Cardiac muscle cell (in vitro differentiated cells and primary cell): ENCODE results near the gene MCRIP2. TPM values are rescaled to one million over a fixed set of nuclear protein-coding genes. Genes with fewer than 3 reads are reported as not detected.

Source experiments
- DNase-seq, 2 donors: peaks; one replicate each; pipeline versions ENCODE4 v3.0.0 to v3.0.0-alpha.2; 2010 to 2017; ENCODE audit warnings: low read depth in 1 of 2, low spot score in 1 of 2
- H3K27ac ChIP-seq: fragments of 200-600 bp; sonication (generic); 2 replicates; pipeline ENCODE4 v1.5.1; 2016
- H3K27me3 ChIP-seq: fragments of 200-600 bp; sonication (generic); 2 replicates; pipeline ENCODE4 v1.6.0; 2016; ENCODE audit warnings: control low read depth
- H3K36me3 ChIP-seq: fragments of 200-600 bp; sonication (generic); 2 replicates; pipeline ENCODE4 v1.5.1; 2016; ENCODE audit warnings: control low read depth
- H3K4me1 ChIP-seq: fragments of 200-600 bp; sonication (generic); 2 replicates; pipeline ENCODE4 v1.8.1; 2017; ENCODE audit warnings: low read depth, mild to moderate bottlenecking, mixed run types
- H3K4me3 ChIP-seq: fragments of 200-600 bp; sonication (generic); 2 replicates; pipeline ENCODE4 v1.5.1; 2016; ENCODE audit warnings: mild to moderate bottlenecking
- H3K9me3 ChIP-seq: fragments of 200-600 bp; sonication (generic); 2 replicates; pipeline ENCODE4 v1.5.1; 2017; ENCODE audit warnings: low read depth, mild to moderate bottlenecking, control low read depth
- CTCF ChIP-seq: IDR thresholded peaks from 2 replicates; pipeline ENCODE4 v1.5.1; 2012; ENCODE audit warnings: low read depth, mild to moderate bottlenecking, low read length
- polyA plus RNA-seq: library from polyadenylated mRNA; unstranded; fragments of >200 nt; fragmentation: Nextera tagmentation; extraction: Ambion mirVana; gene quantifications from 2 replicates; pipeline ENCODE4 v1.2.1, GENCODE V29; 2016
- total RNA-seq: library from RNA; depleted of rRNA; stranded (reverse); fragments of >200 nt; gene quantifications from 2 replicates; pipeline ENCODE4 v1.2.3, GENCODE V29; 2016

Gene MCRIP2
- total and polyA plus RNA-seq, 2 experiments from 2014 or later = 131 to 144 TPM

DNA sequence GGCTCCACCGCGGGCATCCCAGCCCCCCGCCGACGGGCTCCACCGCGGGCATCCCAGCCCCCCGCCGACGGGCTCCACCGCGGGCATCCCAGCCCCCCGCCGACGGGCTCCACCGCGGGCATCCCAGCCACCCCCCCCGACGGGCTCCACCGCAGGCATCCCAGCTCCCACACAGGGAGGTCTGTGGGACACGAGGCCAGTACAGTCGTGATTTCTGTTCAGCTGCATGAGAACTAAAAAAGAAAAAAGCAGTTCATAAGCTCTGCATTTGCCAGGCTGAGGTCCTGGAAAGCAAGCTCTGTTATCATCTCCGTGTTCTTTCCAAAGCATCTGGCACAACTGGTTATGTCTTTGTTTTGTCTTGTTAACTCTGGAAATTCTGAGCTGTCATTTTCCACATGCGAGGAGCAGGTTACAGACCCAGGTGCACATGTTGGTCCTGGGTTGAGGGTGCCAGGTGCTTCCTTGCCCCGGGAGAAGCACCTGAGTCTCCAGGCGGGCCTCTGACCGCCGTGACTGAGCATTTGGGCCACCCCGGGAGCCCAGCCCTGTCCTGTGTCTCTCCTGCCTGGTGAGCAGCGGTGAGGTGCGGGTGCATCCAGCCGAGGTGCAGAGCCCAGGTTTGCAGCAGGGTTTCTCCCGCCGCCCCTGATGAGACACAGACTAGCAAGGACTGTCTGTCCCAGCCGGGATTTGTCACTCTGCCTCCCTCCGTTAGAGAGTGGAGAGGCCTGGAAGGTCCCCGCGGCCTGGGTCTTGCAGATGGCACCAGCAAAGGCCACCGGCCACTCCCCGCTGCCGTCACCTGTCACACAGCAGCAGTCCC lies 20.7 kb upstream of the MCRIP2 start:
- no peaks in the 10 kb centered on the region for H3K27me3 ChIP-seq
- H3K27ac ChIP-seq = no peak overlapping the region
- H3K4me1 ChIP-seq = peaks cover 8% of the 10 kb centered on the region
- TF ChIP-seq CTCF = no peak
- no peaks in the 10 kb centered on the region for H3K36me3 ChIP-seq
- no peak overlapping the region for H3K4me3 ChIP-seq
- H3K9me3 ChIP-seq = no peaks in the 10 kb centered on the region
- DNase-seq = no peak

- no peak overlapping the region for H3K27ac ChIP-seq
- H3K4me3 ChIP-seq = no peak overlapping the region
- no peaks in the 10 kb centered on the region for H3K9me3 ChIP-seq
- no peak for TF ChIP-seq CTCF
- H3K36me3 ChIP-seq = no peaks in the 10 kb centered on the region
- H3K27me3 ChIP-seq = no peaks in the 10 kb centered on the region
- DNase-seq = no peak
- peaks cover 8% of the 10 kb centered on the region for H3K4me1 ChIP-seq
Measured at GRCh38 chr16:621526-622105, 20.0 kb upstream of the MCRIP2 start.

GRCh38 chr16:622920-623280 lies 18.7 kb upstream of the MCRIP2 start:
- DNase-seq = no peak
- no peak overlapping the region for H3K27ac ChIP-seq

DNA sequence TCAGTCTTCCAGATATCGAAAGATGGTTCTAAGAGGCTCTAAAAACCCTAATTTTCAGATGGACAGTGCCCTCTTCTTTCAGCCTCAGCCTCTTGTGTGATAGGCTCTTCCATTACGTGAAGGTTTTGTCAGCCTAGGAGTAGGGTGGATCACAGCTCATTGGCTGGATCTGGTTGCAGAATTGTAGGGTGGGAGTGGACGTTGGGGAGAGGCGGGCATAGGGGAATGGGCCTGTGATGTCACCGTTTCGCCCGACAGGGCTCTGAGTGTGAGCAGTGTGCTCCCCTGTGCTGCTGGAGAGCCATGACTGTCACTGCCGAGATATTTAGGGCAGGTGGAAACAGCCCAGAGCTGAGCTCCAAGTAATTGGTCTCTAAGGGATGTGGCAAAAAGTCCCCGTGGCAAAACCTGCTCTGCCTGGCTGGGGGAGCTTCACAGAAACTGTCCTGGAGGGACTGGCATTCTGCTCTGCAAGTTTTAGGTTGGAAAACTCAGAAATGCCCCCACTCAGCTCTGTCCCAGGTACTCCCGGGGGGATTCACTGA lies 17.0 kb upstream of the MCRIP2 start:
- Histone ChIP-seq H3K27me3 (no peaks in the 10 kb centered on the region), H3K9me3 (no peaks in the 10 kb centered on the region), H3K27ac (peak overlapping the region; percentile 73), H3K36me3 (peaks cover 3% of the 10 kb centered on the region), H3K4me1 (peaks cover 18% of the 10 kb centered on the region), H3K4me3 (no peak overlapping the region)
- no peak for TF ChIP-seq CTCF
- no peak for DNase-seq

More at GRCh38 chr16:622920-623280, 18.7 kb upstream of the MCRIP2 start:
- TF ChIP-seq CTCF = no peak
- H3K9me3 ChIP-seq = no peaks in the 10 kb centered on the region
- H3K4me1 ChIP-seq = peaks cover 8% of the 10 kb centered on the region
- peaks cover 3% of the 10 kb centered on the region for H3K36me3 ChIP-seq
- no peaks in the 10 kb centered on the region for H3K27me3 ChIP-seq
- H3K4me3 ChIP-seq = no peak overlapping the region

DNA sequence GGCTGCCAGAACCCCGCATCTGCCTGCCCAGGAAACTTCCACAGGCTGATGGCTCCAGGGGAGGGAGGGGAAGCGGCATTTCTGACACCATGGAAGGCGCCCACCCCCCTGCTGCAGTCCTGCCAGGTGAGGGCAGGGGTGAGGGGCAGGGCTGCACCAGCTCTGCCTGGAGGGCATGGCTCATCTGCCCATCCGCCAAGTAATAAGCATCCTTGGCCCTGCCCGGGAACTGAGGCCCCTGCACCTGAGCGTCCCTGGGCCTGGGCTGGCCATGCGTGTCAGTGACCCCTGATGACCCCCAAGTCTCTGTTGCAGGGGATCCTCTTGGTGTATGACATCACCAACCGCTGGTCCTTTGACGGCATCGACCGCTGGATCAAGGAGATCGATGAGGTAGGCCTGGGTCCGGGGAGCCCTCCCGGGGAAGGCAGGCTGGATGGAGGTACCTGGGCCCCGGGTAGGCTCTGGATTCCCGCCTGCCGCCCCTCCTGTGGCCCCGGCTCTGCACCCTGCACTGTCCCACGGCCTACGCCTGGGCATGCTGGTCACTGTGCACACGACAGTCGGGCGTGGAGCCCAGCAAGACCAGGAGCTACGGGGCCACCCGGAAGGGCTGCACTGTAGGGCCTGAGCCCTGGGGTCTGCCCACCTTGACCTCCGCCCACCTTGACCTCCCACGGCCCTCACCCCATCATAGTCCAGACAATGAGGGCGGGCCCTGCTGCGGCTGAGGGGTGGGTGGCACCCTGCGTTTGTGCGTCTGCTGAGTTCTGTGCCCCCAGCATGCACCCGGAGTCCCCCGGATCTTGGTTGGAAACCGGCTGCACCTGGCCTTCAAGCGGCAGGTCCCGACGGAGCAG lies 16.3 kb upstream of the MCRIP2 start:
- peaks cover 26% of the 10 kb centered on the region for H3K4me1 ChIP-seq
- H3K4me3 ChIP-seq = no peak overlapping the region
- peaks cover 3% of the 10 kb centered on the region for H3K36me3 ChIP-seq
- TF ChIP-seq CTCF = no peak
- DNase-seq = no peak
- peak overlapping the region; percentile 73 for H3K27ac ChIP-seq
- H3K9me3 ChIP-seq = no peaks in the 10 kb centered on the region
- no peaks in the 10 kb centered on the region for H3K27me3 ChIP-seq
